GM19240 (cell line): Measurements from ENCODE around the gene TPPP.

Experiments used
- DNase-seq: peaks from one replicate; pipeline ENCODE4 v3.0.0; 2011; ENCODE audit warnings: low spot score; ENCODE audit not compliant: insufficient read length

Gene TPPP

DNA sequence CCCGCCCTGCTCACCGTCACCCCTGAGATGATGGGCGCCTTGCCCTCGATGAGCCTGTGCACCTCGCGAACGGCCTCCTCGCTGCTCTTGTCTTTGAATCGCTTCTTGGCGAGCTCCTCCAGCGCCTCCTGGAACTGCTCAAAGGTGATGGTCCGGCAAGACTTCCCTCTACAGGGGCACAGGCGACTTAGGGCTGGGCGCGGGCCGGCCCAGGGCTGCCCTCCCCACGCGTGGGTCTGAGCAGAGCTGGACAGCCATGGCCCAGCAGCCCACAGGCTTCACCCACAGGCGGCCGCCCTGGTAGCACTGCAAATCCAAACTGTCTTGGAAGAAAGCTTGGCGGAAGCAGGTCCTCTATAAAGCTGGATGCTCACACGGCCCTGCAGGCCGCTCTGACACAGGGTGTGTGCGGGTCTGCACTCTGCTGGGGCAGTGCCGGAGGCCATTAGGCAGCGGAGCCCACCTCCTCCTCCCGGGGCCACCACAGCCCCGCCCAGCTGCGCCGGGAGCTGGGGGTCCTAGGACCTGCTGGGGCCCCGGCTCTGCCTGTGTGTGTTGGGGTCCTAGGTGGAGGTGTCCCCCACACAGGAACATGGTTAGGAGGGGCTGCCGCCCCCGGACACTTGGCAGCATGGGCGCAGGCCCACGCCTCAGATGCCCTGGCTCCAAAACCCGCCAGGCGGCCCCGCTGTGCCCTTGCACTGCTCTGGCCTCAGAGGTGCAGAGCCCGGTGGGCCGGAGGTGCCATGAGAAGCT lies 27.0 kb downstream of the TPPP start:
- DNase-seq = no peak

DNA sequence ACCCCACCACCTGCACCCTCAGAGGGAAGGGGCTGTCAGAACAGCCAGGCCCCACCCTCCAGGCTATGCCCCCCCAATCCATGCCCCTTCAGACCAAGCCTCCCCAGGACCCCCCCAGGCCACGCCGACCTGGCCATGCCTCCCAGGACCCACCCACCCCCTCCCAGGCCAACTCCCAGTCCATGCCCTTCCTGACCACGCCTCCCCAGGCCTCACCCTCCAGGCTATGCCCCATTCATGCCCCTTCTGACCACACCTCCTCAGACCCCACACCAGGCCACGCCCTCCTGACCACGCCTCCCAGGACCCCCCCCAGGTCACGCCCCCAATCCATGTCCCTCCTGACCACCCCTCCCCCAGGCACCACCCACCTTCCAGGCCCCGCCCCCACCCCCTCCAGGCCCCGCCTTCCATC lies 27.6 kb downstream of the TPPP start:
- DNase-seq = no peak

DNA sequence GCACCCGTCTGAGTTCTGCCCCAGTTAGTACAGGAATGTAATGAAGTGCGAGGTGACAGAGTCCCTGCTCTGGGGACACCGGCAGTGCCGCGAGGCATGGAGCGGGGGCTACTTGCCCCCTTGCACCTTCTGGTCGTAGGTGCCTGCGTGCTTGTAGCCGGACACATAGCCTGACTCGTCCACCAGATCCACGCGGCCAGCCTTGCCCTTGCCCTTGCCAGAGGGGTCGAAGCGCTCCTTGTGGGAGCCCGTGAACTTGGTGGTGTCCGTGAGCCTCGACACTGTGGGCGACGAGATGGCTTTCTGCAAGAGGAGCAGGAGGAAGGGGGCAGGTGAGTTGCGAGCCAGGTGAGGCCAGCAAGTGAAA lies 28.2 kb downstream of the TPPP start:
- no peak for DNase-seq

DNA sequence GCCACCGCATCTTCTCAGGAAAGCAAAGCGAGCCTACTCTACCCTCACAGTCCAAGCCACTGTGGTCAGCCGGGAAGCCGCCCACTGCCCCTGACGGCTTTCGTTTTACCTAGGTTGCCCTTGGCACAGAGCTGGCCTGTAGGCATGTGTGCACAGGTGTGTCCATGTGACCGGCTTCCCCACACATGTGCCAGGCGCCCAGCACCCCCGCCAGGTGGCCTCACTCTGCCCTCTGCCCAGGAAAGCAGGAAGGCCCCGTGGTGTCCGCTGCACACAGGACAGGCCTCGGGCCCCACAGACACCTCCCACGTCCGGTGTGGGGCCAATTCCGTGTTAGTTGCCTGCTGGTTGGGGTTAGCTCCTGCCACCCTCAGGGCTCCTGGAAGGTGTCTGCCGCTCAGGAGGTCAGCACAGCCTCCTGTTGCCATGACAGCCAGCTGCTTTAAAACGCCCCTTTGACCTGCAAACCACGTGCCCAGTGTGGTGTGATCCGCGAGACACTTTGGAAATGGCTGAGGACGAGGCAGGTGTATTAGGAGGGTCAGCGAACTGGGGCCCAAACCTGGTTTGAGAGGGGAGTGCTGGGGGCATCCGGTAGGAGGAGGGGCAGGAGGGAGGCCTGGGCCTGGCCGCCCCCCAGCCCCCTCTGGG lies 28.7 kb downstream of the TPPP start:
- DNase-seq = no peak

DNA sequence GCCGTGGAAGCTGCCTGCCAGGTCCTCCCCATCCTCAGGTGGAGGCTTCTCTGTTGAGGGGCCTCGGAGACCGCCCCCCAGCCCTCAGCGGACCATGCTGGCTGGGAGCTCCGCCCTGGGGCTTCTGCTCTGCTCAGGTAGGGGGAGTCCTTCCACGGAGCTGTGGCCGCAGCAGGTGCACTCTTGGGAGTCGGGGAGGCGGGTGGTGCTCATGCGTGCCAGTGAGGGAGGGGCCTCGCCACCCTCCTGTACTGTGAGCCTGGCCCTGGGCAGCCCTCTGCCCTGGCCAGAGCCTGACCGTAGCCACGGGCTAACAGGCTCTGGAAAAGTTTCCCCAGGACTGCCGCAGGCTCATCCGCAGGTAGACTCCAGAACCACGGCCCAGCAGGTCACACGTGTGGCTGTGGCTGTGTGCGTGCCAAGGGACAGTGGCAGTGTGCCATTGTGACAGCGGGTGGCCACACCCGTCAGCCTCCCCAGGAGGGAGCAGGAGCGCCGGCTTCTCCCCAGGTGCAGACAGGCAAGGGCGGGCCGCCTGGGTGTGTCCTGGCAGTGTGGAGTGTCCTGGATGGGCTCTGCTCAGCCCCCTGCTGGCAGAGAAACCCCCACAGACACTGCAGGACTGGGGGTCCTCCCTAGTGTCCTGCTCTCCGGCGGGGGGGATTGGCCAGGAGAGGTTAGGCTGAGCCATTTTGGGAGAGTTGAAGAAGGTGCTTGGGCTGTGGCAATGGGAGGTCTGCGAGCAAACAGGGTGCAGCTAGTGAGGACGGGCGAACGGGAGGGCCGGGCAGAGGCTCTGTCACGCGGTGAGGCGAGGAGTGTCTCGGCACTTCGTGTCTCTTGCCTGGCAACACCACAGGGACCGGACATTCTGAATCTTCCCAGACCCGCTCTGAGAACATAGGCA lies 29.5 kb downstream of the TPPP start:
- DNase-seq = no peak

DNA sequence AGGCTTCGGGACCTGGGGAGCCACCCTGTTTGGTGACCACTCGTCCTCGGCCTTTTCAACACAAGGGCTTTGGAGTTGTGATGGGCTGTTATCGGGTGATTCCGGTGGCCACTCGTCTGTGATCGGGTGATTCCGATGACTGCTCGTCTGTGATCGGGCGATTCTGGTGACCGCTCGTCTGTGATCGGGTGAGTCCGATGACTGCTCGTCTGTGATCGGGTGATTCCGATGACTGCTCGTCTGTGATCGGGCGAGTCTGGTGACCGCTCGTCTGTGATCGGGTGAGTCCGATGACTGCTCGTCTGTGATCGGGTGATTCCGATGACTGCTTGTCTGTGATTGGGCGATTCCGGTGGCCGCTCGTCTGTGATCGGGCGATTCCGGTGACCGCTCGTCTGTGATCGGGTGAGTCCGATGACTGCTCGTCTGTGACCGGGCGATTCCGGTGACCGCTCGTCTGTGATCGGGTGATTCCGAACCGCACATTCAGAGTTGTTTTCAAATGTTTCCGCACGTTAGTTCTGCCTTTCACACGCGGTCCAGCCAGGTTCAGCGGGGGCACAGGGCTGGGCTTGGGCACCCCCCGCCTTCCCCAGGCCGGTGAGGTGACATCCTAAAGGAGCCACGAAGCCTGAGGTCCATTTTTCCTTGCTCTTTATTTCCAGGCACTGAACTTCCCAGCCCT lies 30.3 kb downstream of the TPPP start:
- DNase-seq = no peak

DNA sequence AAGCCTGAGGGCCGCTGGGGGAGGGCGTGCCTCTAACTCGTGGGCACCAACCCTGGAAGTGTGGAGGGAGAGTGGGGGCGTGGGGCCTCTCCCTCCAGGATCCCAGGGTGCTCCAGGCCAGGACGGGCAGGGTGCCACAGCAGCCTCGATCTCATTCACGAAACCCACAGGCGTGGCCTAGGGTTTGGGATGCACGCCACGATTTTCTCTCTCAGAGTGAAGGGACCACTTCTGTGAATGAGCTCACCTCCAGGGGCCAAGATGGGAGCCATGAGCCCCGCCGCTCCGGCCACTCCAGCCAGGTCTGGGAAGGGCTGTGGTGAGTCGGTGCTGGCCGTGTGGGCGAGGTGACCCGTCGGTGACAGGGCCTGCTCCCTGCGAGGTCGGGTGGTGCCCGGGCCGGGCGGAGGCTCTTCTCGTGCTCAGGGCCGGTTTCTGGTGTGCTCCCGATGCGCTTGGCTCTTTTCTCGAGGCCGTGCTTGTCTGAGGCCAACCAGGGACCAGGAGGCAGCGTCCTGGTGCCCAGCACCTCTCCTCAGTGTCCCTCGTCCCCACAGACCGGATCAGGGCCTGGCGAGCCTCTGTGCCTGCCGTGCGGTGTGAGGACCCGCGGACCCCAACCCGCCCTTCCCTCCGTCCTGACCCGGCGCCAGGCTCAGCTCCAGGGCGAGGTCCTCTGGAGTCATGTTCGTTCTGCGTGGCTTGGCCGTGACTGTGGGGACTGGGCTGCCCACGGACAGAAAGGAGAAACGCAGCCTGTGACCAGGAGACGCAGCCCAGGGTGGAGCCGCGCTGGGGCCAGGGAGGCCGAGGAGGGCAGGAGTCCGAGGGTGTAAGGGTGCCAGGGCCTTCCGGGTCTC lies 31.0 kb downstream of the TPPP start:
- no peak for DNase-seq

DNA sequence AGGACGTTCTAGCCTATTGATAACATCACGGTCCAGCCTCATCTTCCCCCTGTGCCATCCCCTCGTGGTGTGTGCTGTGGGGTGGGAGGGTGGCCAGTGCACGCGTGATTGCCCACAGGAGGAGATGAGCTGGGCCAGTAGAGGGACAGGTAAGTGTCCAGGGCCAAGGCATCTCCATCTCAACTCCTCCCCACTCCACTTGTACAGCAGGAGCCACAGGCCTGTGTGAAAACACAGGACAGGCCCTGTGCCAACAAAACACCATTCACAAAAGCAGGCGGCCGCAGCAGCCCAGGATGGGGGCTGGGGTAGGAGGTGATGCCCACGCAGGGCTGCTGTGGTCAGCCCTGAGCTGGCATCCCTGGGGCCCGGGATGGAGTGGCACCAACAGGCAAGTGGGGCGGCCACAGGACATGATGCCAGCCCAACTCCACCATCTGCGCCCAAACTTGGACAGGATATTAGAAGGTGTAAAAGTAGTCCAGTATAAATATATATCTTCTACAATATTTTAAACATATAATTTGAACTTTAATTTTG lies 32.6 kb downstream of the TPPP start:
- DNase-seq = no peak

DNA sequence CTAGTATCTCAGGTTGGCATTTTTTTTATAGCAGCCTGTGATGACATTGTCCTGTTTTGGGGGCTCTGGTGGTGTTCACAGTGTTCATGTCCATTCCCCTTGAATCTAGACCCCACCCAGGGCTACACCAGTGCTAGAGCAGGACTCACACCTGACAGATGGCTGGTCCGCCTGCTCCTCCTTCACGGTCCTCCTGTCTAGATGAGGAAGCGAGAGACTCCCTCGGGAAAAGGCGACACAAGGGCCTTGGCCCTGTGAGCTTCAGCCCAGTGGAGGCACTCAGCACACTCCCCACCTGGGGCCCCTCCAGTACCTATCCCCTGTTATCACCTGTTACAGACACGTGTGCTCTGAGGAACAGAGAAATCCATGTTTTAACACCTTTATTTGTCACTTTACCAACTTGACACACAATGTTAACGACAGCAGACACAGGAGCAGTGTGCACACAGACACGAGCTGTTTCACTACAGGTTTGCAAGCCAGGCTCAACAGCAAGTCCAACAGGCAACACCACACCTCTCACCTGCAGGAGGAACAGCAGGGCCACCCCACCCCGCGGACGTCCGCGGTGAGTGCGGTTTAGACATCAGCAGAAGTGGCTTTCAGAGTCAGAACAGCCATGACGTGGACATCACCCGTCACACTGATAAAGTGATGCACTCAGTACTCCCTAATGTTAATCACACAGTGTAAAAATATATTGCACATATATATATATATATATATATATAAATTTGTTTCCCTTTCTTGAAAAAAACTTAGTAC lies 33.5 kb downstream of the TPPP start:
- DNase-seq = no peak

DNA sequence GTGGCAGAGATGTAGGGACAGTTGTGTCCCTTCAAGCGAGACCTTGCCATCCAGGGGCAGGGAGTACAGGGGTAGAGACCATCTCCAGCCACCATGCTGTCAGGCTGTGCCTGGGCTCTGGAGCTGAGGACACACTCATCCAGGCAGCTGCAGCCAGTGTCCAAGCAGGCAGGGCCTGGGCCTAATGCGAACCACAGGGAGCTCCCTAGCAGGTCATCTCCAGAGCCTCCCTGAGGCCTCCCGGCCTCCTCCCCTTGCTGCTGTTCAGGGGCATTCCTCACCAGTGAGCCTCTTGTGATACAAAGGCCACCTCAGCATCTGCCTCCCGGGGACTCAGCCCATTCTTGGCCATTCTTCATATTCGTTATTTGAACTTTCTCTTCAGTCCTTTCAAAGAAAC lies 35.0 kb downstream of the TPPP start:
- DNase-seq = no peak

DNA sequence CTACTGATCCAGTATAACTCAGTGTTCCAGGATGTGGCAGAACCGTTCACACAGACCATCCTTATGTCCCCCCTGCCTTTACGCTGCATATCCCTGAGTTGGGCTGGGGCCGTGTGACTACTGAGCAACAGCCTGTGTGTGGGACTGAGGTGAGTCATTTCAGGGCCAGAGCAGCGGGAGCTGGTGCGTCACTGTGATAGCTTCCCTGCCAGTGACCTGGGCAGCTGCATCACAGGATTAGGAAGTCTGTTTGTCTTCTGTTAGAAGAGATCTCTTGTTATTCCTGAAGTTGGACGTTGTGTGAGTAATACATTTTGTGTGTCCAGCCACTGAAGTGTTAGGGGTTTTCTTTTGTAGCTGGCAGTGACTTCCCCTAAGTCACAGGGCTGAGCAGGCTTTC lies 35.6 kb downstream of the TPPP start:
- DNase-seq = no peak

DNA sequence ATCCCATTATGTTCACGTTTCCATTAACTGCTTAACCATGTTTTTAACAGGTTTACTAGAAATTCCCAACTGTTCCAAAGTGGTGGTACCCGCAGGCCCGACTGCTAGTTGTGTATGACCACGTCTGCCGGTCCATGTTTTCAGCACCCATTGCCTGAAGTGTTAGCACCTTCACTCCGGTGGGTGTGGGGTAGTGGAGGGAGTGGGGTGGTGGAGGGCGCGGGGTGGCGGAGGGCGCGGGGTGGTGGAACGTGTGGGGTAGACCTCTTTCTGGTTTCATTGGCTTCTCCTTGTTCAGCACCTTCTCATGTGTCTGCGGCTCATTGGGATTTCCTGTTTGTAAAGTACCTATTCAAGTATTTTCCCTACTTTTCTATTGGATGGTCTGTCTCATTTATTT lies 37.7 kb downstream of the TPPP start:
- DNase-seq = no peak

DNA sequence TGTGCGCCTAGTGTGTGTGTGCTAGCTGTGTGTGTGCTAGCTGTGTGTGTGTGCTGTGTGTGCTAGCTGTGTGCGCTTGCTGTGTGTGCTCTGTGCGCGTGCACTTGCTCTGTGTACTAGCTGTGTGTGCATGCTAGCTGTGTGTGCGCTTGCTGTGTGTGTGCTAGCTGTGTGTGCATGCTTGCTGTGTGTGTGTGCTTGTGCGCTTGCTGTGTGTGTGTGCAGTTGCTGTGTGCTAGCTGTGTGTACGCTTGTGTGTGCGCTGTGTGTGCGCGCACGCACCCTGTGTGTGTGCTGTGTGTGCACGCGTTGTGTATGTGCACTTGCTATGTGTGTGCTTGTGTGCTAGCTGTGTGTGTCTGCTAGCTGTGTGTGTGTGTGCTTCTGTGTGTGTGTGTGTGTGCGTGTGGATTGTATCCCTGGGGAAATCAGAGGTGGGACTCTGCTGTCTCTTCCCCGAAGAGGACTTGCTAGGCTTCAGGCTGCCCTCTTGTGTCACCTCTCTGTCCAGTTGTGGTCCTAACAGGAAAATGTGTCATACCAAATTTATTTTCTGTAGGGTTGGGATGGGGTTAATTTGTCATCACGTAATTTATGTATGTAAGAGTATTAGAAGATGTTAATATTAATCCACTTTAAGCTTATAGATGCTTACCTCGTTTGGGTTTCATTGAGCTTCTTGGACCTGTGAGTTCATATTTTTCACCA lies 38.9 kb downstream of the TPPP start:
- DNase-seq = no peak

DNA sequence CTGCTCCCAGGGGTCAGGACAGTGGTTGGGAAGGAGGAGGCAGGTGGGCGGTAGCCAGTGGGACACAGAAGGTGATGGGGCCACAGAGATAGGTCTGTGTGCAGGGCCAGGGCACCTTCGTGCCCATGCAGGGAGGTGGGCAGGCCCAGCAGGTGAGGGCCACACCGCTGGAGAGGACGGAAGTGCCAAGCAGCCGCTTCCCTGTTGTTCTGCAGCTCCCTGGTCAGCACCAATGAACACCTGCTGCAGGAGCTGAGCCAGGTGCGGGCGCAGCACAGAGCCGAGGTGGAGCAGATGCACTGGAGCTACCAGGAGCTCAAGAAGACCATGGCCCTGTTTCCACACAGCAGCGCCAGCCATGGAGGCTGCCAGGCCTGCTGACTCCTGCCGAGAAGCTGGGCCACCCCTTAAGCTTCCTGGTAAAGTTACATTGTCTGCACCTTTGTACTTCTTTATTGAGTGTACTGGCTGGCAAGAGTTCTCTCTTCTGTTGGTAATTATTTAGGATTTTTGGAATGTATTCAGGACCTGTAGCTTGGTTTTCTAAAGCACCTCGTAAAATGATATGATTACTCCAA lies 40.3 kb downstream of the TPPP start:
- DNase-seq = no peak

DNA sequence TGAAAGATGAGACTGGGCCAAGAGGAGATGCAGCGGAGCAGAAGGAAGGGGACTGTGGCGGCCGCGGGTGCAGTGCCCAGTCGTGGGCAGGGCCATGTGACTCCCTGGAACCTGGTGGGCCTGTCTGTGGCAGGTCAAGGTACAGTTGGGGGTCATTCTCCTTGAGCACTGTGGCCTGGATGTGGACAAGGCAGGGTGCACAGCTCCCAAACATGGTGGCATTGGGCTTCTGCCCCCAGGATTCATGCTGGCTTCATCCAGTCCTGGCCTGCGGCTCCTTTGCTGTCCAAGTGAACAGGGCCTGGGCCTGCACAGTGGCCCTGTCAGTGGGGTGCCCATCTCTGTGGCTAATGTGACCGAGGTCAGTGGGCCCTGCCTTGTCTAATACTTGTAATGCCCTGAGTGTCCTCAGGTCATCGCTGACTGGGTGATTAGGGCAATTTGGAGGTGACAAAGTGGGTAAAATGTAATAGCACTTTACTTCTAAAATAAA lies 41.1 kb downstream of the TPPP start:
- DNase-seq = no peak

DNA sequence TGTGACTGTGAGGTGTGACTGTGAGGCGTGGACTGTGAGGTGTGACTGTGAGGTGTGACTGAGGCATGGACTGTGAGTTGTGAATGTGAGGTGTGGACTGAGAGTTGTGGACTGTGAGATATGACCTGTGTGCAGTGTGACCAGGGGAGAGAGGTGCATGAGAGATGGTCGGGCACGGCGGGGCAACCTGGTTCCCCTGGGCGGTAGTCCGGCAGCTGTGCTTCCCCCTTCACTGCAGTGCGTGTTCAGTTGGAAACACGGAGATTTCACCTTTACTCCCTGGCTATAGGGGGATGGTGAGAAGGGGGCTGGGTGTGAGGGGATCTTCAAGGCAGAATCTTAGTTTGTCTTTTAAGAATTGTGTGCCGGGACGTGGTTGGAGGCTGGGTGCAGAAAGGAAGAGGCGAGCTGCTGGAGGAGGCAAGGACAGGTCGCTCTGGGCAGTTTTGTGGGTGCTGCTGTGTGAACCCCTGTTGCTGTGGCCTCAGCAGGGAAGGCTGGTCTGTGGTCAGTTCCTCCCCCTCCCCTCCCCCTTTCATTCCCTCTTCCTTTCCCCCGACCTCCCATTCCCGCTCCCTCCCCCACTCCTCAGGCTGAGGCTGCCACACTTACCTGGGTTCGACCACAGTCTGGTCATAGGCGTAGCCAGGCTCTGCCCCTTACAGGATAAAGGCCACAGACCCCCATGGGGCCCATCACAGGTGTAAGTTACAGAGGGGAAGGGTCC lies 41.7 kb downstream of the TPPP start:
- no peak for DNase-seq

DNA sequence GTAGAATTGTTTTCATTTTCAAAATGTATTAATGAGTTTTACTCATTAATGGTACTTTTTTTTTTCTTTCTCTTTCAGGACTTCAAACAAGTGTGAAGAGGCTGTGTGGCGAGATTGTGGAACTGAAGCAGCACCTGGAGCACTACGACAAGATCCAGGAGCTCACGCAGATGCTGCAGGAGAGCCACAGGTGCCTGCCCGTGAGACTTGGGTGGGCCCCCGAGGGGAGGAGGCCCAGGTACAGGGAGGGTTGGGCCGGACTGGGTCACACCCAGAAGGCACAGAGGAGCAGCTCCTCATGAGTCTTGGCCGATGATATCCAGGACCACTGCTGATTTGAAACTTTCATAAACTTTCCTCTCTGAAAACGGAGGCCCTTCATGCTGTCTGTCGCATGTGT lies 45.4 kb downstream of the TPPP start:
- DNase-seq = no peak

DNA sequence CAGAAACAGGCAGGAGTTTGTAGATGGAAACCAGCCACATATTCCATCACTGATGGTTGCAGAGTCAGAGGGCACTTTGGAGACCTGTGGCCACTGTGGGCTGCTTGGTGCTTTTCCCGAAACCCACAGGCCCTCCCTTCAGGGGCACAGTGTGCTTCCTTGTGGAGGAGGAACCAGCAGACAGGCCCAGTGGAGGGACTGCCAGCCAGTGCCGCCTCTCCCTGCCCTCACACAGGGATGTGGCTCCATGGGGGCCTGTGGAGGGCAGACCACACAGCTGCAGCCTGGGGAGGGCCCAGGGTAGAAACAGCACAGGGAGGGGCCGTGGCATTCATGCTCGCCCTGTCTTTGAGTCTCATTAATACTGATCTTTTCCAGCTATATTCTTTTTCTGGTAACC lies 45.8 kb downstream of the TPPP start:
- no peak for DNase-seq
